ENCODE data around the gene SLC35A4. TPM values are rescaled to one million over a fixed set of nuclear protein-coding genes. Genes with fewer than 3 reads are reported as not detected.
A peak's percentile ranks its signal among the peaks of the same experiment; 100 is the strongest.

The SLC35A4 gene
- total and polyA plus RNA-seq, 4 donors: 17.5 to 37.0 (median 26.6) TPM

- TF ChIP-seq ZBTB33 (IDR thresholded peaks at IDR 0.05): no peak
Observed at GRCh38 chr5:140558542-140558941, 6.1 kb upstream of the SLC35A4 start (continued).

- DNase-seq (ENCODE audit: low spot score): no peak
- peak overlapping the region; percentile 22 to 29 (median 28) for H3K4me3 ChIP-seq (ENCODE audit: low read depth in 1 of 3, low read length in 3 of 3)
- peak overlapping the region in 1 of 2 donors; percentile 81 for H3K9ac ChIP-seq (ENCODE audit: low read depth in 1 of 2, low read length in 2 of 2)
- WGBS: 44% methylated on average over 10 of the region's 10 CpGs
- H3K27me3 ChIP-seq (ENCODE audit: control insufficient read depth in 4 of 4, insufficient read depth in 4 of 4, low read length in 3 of 4): no peaks in the 10 kb centered on the region
- H3K4me1 ChIP-seq (ENCODE audit: control insufficient read depth in 4 of 4, insufficient read depth in 4 of 4, low read length in 3 of 4): peaks cover 22 to 76% (median 73%) of the 10 kb centered on the region in 4 donors
- peak overlapping the region; percentile 85 to 95 for H3K27ac ChIP-seq (ENCODE audit: low read depth in 1 of 2, low read length in 2 of 2)
- H3K36me3 ChIP-seq (ENCODE audit: control insufficient read depth in 4 of 4, insufficient read depth in 3 of 4, low read depth in 1 of 4, low read length in 3 of 4): no peaks in the 10 kb centered on the region
- TF ChIP-seq HNF4A (conservative IDR thresholded peaks at IDR 0.05): peak; percentile 76 to 85
- peak; percentile 36 to 76 for TF ChIP-seq RAD21 (IDR thresholded peaks at IDR 0.05)
- TF ChIP-seq, protein P1, sequence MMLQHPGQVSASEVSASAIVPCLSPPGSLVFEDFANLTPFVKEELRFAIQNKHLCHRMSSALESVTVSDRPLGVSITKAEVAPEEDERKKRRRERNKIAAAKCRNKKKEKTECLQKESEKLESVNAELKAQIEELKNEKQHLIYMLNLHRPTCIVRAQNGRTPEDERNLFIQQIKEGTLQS (IDR thresholded peaks at IDR 0.05): peak; percentile 49
- peak in 1 of 2 donors; percentile 27 for TF ChIP-seq EGR1 (IDR thresholded peaks at IDR 0.05; ENCODE audit: low read depth in 2 of 2)
- TF ChIP-seq RXRA (IDR thresholded peaks at IDR 0.05): peak; percentile 94
- TF ChIP-seq YY1 (IDR thresholded peaks at IDR 0.05): peak; percentile 91
- peak; percentile 70 for TF ChIP-seq NR2F2 (IDR thresholded peaks at IDR 0.05)
- peak; percentile 51 for TF ChIP-seq MAX (IDR thresholded peaks at IDR 0.05)
- peak; percentile 45 for TF ChIP-seq FOXA2 (IDR thresholded peaks at IDR 0.05)
- TF ChIP-seq, protein P2, sequence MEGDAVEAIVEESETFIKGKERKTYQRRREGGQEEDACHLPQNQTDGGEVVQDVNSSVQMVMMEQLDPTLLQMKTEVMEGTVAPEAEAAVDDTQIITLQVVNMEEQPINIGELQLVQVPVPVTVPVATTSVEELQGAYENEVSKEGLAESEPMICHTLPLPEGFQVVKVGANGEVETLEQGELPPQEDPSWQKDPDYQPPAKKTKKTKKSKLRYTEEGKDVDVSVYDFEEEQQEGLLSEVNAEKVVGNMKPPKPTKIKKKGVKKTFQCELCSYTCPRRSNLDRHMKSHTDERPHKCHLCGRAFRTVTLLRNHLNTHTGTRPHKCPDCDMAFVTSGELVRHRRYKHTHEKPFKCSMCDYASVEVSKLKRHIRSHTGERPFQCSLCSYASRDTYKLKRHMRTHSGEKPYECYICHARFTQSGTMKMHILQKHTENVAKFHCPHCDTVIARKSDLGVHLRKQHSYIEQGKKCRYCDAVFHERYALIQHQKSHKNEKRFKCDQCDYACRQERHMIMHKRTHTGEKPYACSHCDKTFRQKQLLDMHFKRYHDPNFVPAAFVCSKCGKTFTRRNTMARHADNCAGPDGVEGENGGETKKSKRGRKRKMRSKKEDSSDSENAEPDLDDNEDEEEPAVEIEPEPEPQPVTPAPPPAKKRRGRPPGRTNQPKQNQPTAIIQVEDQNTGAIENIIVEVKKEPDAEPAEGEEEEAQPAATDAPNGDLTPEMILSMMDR (IDR thresholded peaks at IDR 0.05; ENCODE audit: low read depth, low read length, missing input control): peak; percentile 60
- peak; percentile 71 to 81 for TF ChIP-seq JUND (IDR thresholded peaks at IDR 0.05)
- peak; percentile 86 for TF ChIP-seq SP1 (IDR thresholded peaks at IDR 0.05)
- TF ChIP-seq, protein P3, sequence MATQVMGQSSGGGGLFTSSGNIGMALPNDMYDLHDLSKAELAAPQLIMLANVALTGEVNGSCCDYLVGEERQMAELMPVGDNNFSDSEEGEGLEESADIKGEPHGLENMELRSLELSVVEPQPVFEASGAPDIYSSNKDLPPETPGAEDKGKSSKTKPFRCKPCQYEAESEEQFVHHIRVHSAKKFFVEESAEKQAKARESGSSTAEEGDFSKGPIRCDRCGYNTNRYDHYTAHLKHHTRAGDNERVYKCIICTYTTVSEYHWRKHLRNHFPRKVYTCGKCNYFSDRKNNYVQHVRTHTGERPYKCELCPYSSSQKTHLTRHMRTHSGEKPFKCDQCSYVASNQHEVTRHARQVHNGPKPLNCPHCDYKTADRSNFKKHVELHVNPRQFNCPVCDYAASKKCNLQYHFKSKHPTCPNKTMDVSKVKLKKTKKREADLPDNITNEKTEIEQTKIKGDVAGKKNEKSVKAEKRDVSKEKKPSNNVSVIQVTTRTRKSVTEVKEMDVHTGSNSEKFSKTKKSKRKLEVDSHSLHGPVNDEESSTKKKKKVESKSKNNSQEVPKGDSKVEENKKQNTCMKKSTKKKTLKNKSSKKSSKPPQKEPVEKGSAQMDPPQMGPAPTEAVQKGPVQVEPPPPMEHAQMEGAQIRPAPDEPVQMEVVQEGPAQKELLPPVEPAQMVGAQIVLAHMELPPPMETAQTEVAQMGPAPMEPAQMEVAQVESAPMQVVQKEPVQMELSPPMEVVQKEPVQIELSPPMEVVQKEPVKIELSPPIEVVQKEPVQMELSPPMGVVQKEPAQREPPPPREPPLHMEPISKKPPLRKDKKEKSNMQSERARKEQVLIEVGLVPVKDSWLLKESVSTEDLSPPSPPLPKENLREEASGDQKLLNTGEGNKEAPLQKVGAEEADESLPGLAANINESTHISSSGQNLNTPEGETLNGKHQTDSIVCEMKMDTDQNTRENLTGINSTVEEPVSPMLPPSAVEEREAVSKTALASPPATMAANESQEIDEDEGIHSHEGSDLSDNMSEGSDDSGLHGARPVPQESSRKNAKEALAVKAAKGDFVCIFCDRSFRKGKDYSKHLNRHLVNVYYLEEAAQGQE (IDR thresholded peaks at IDR 0.05): peak; percentile 54
- no peak for TF ChIP-seq TAF1 (conservative IDR thresholded peaks at IDR 0.05)
- peak in 1 of 2 donors; percentile 70 for TF ChIP-seq GABPA (IDR thresholded peaks at IDR 0.05 in 1 of 2, conservative IDR thresholded peaks at IDR 0.05 in 1 of 2)
- no peak for TF ChIP-seq ZBTB33 (IDR thresholded peaks at IDR 0.05)
- no peak for TF ChIP-seq HNF4G (IDR thresholded peaks at IDR 0.05)
- no peak for TF ChIP-seq FOXA1 (IDR thresholded peaks at IDR 0.05)
- no peaks in the 10 kb centered on the region for H3K9me3 ChIP-seq (ENCODE audit: control insufficient read depth in 4 of 4, low read length in 3 of 4)
Observed at GRCh38 chr5:140560227-140560626, 4.4 kb upstream of the SLC35A4 start.
